GM12873 (cell line): Measurements from ENCODE around the gene ADD1.
A peak's percentile ranks its signal among the peaks of the same experiment; 100 is the strongest.

Source experiments
- CTCF ChIP-seq: IDR thresholded peaks from 2 replicates; pipeline ENCODE4 v1.5.1; 2012; ENCODE audit warnings: low read depth, mild to moderate bottlenecking, moderate library complexity, low read length, control low read depth; ENCODE audit not compliant: insufficient read depth; ENCODE audit errors: missing control alignments

Gene ADD1

GRCh38 chr4:2930758-2931511 lies 87.3 kb downstream of the ADD1 start:
- peak; percentile 39 for TF ChIP-seq CTCF

GRCh38 chr4:2931512-2932301 lies 88.1 kb downstream of the ADD1 start:
- peak; percentile 55 for TF ChIP-seq CTCF

- TF ChIP-seq CTCF: no peak
These were observed 88.8 kb downstream of the ADD1 start for GRCh38 chr4:2932321-2932950.

GRCh38 chr4:2932951-2933565 lies 89.4 kb downstream of the ADD1 start:
- TF ChIP-seq CTCF: no peak

GRCh38 chr4:2933566-2934076 lies 90.0 kb downstream of the ADD1 start:
- no peak for TF ChIP-seq CTCF

- TF ChIP-seq CTCF: no peak
These were observed 90.6 kb downstream of the ADD1 start for GRCh38 chr4:2934077-2934812.
